Hematopoietic multipotent progenitor cell treated with erythropoietin and hydrocortisone succinate and interleukin-3 and kit ligand, for 6 days (in vitro differentiated cells): ENCODE data around the gene KDSR.

ENCODE experiments used
- DNase-seq: peaks from one replicate; pipeline ENCODE4 v3.0.0-alpha.2; 2015

Gene KDSR

GRCh38 chr18:63282793-63283192 is 84.2 kb downstream of the KDSR start:
- DNase-seq = no peak
